K562 (cell line): ENCODE results near the gene GNAZ. TPM values are rescaled to one million over a fixed set of nuclear protein-coding genes. Genes with fewer than 3 reads are reported as not detected.

Source experiments
- ARHGAP35 ChIP-seq: fragments of 450-650 bp; IDR thresholded peaks from 2 replicates; pipeline ENCODE4 v1.6.1; 2018; ENCODE audit not compliant: partially characterized antibody
- ARNT ChIP-seq, 2 experiments: fragments of 450-650 bp; IDR thresholded peaks; 2 replicates each; pipeline ENCODE4 v1.6.1; 2016; ENCODE audit warnings: mild to moderate bottlenecking in 1 of 2
- CBX1 ChIP-seq: sonication (generic); IDR thresholded peaks from 2 replicates; pipeline ENCODE4 v1.6.1; 2016; ENCODE audit warnings: antibody characterized with exemption, low read depth, mild to moderate bottlenecking
- COPS2 ChIP-seq: fragments of 450-650 bp; conservative IDR thresholded peaks from 2 replicates; pipeline ENCODE4 v1.6.1; 2016; ENCODE audit warnings: mild to moderate bottlenecking, moderate library complexity
- JUN ChIP-seq, 2 experiments: sonication (generic) in 1 of 2; formaldehyde crosslinking in 1 of 2; IDR thresholded peaks; 2 replicates each; pipeline versions ENCODE4 v1.6.1 to v1.8.0; 2012 to 2022; ENCODE audit warnings: borderline replicate concordance in 2 of 2, mild to moderate bottlenecking in 2 of 2, improper control_type of control experiment in 1 of 2, low read depth in 1 of 2, low read length in 1 of 2, missing genetic modification reagents in 1 of 2
- MEF2D ChIP-seq: conservative IDR thresholded peaks from 2 replicates; pipeline ENCODE4 v1.6.1; 2016; ENCODE audit warnings: low read depth, missing genetic modification characterization, missing compliant biosample characterization
- NR1H2 ChIP-seq: sonication (generic); formaldehyde crosslinking; IDR thresholded peaks from 2 replicates; pipeline ENCODE4 v1.4.0; 2020; ENCODE audit warnings: mild to moderate bottlenecking, missing genetic modification reagents
- RBM15 ChIP-seq: fragments of 200-400 bp; formaldehyde crosslinking; IDR thresholded peaks from 2 replicates; pipeline ENCODE4 v1.6.1; 2018; ENCODE audit warnings: mild to moderate bottlenecking, low read length, moderate library complexity; ENCODE audit not compliant: insufficient read depth
- RBM34 ChIP-seq: fragments of 200-400 bp; formaldehyde crosslinking; IDR thresholded peaks from 2 replicates; pipeline ENCODE4 v1.6.1; 2018; ENCODE audit warnings: low read length, borderline replicate concordance; ENCODE audit not compliant: insufficient read depth
- SRF ChIP-seq, 2 experiments: fragments of 250-450, 450-650 bp in 1 of 2; sonication (Bioruptor Pico) in 1 of 2; sonication (generic) in 1 of 2; formaldehyde crosslinking; IDR thresholded peaks; 2 replicates each; pipeline versions ENCODE4 v1.5.0 to v1.5.1; 2020 to 2022; ENCODE audit warnings: mild to moderate bottlenecking in 1 of 2, missing genetic modification reagents in 1 of 2
- ZKSCAN1 ChIP-seq: fragments of 150-350 bp; IDR thresholded peaks from 2 replicates; pipeline ENCODE4 v1.6.1; 2016; ENCODE audit warnings: low read depth, low read length
- ZNF354B ChIP-seq: fragments of 250-450 bp; sonication (Bioruptor Pico); IDR thresholded peaks from 2 replicates; pipeline ENCODE4 v1.4.0; 2020
- ZNF766 ChIP-seq: fragments of 200-800 bp; sonication (Bioruptor generic); conservative IDR thresholded peaks from 2 replicates; pipeline ENCODE4 v1.6.1; 2016; ENCODE audit warnings: missing genetic modification characterization, missing compliant biosample characterization
- polyA plus RNA-seq, 8 experiments: library from polyadenylated mRNA; depleted of rRNA in 4 of 8; stranded (reverse) in 5 of 8; unstranded in 3 of 8; fragments of >200 nt; fragmentation: Nextera tagmentation in 2 of 8; fragmentation: Illumina TruSeq in 1 of 8; extraction: Ambion mirVana in 2 of 8; extraction: Trizol in 1 of 8; gene quantifications; 2 replicates each; pipeline versions ENCODE4 v1.2.1 to v1.2.3, GENCODE V29; 2011 to 2014; ENCODE audit warnings: inconsistent platforms in 1 of 8, missing spikeins in 1 of 8
- total RNA-seq, 7 experiments: library from RNA; depleted of rRNA in 6 of 7; stranded (reverse); fragments of >200 nt in 6 of 7; fragmentation: Illumina TruSeq in 2 of 7; extraction: Trizol in 2 of 7; gene quantifications; 2 replicates each; pipeline versions ENCODE4 v1.2.1 to v1.2.3, GENCODE V29; 2011 to 2021; ENCODE audit warnings: low replicate concordance in 1 of 7
- TF ChIP-seq, protein P1 (sequence below): conservative IDR thresholded peaks from 2 replicates; pipeline ENCODE4 v1.6.1; 2011; ENCODE audit warnings: low read depth, mild to moderate bottlenecking, low read length; ENCODE audit not compliant: control insufficient read depth
- TF ChIP-seq, protein P2 (sequence below), 3 experiments: IDR thresholded peaks in 2 of 3; conservative IDR thresholded peaks in 1 of 3; 2 replicates each; pipeline ENCODE4 v1.5.1; 2011 to 2012; ENCODE audit warnings: low read length in 3 of 3, mild to moderate bottlenecking in 3 of 3, control low read depth in 2 of 3, improper control_type of control experiment in 1 of 3, inconsistent platforms in 1 of 3, low read depth in 1 of 3, mixed read lengths in 1 of 3, moderate library complexity in 1 of 3; ENCODE audit not compliant: insufficient read depth in 2 of 3
- TF ChIP-seq, protein P3 (sequence below), 2 experiments: fragments of 250-450 bp in 1 of 2; fragments of 450-650 bp in 1 of 2; sonication (Bioruptor Pico) in 1 of 2; IDR thresholded peaks; 2 replicates each; pipeline versions ENCODE4 v1.6.1 to v1.8.0; 2016 to 2021; ENCODE audit warnings: mild to moderate bottlenecking in 2 of 2, moderate library complexity in 2 of 2, missing compliant biosample characterization in 1 of 2, missing genetic modification characterization in 1 of 2
- TF ChIP-seq, protein P4 (sequence below): fragments of 250-450 bp; sonication (Bioruptor Pico); IDR thresholded peaks from 2 replicates; pipeline ENCODE4 v1.4.0; 2020; ENCODE audit warnings: mild to moderate bottlenecking, moderate library complexity

The GNAZ gene
- total and polyA plus RNA-seq, 9 of the 15 experiments (the other 6 are each of a cell fraction or from before 2014, with no cell fraction given) = 0.04 to 0.22 (median 0.13) TPM; not detected in 3

DNA sequence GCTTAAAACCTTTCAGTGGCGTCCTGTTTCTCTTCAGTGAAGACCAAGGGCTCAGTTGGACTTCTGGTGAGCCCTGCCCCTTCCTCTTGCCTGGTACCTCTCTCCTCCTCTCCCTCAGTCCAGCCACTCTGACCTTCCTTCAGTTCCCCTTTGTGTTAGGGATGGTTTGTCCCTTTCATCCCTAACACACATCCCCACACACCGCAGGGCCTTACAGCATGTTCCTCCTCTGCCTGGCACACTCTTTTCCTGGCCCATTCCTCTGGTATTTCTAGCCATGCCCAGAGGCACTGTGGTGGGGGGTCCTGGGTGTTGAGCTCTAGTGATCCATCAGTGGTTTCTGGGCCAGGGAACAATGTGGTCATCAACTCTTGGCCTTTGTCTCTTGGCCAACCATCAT is 21.4 kb downstream of the GNAZ start (continued):
- TF ChIP-seq SRF (CRISPR knock-in tag; IDR thresholded peaks at IDR 0.05) (no peak), RBM15 (no peak), ZKSCAN1 (no peak), ARNT (IDR thresholded peaks at IDR 0.05) (no peak), NR1H2 (CRISPR knock-in tag) (no peak), ZNF766 (CRISPR knock-in tag) (no peak), COPS2 (no peak), CBX1 (no peak), ZNF354B (CRISPR knock-in tag) (no peak), JUN (IDR thresholded peaks at IDR 0.05; ENCODE audit: borderline replicate concordance, low read depth, low read length) (no peak), JUN (CRISPR knock-in tag; IDR thresholded peaks at IDR 0.05; ENCODE audit: borderline replicate concordance) (no peak), MEF2D (no peak), RBM34 (no peak), ARHGAP35 (peak; percentile 62)
- TF ChIP-seq, protein P1, sequence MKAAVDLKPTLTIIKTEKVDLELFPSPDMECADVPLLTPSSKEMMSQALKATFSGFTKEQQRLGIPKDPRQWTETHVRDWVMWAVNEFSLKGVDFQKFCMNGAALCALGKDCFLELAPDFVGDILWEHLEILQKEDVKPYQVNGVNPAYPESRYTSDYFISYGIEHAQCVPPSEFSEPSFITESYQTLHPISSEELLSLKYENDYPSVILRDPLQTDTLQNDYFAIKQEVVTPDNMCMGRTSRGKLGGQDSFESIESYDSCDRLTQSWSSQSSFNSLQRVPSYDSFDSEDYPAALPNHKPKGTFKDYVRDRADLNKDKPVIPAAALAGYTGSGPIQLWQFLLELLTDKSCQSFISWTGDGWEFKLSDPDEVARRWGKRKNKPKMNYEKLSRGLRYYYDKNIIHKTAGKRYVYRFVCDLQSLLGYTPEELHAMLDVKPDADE = 0 out of 2 replicates have a peak, but pooled peaks have one; percentile 1
- TF ChIP-seq, protein P2, sequence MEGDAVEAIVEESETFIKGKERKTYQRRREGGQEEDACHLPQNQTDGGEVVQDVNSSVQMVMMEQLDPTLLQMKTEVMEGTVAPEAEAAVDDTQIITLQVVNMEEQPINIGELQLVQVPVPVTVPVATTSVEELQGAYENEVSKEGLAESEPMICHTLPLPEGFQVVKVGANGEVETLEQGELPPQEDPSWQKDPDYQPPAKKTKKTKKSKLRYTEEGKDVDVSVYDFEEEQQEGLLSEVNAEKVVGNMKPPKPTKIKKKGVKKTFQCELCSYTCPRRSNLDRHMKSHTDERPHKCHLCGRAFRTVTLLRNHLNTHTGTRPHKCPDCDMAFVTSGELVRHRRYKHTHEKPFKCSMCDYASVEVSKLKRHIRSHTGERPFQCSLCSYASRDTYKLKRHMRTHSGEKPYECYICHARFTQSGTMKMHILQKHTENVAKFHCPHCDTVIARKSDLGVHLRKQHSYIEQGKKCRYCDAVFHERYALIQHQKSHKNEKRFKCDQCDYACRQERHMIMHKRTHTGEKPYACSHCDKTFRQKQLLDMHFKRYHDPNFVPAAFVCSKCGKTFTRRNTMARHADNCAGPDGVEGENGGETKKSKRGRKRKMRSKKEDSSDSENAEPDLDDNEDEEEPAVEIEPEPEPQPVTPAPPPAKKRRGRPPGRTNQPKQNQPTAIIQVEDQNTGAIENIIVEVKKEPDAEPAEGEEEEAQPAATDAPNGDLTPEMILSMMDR (IDR thresholded peaks at IDR 0.05 in 2 of 3, conservative IDR thresholded peaks at IDR 0.05 in 1 of 3; ENCODE audit: insufficient read depth in 2 of 3, low read depth in 1 of 3, low read length in 3 of 3) = no peak
- TF ChIP-seq, protein P3, sequence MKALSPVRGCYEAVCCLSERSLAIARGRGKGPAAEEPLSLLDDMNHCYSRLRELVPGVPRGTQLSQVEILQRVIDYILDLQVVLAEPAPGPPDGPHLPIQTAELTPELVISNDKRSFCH (CRISPR knock-in tag; IDR thresholded peaks at IDR 0.05) = no peak
- TF ChIP-seq, protein P3 (tag; IDR thresholded peaks at IDR 0.05) = no peak
- TF ChIP-seq, protein P4, sequence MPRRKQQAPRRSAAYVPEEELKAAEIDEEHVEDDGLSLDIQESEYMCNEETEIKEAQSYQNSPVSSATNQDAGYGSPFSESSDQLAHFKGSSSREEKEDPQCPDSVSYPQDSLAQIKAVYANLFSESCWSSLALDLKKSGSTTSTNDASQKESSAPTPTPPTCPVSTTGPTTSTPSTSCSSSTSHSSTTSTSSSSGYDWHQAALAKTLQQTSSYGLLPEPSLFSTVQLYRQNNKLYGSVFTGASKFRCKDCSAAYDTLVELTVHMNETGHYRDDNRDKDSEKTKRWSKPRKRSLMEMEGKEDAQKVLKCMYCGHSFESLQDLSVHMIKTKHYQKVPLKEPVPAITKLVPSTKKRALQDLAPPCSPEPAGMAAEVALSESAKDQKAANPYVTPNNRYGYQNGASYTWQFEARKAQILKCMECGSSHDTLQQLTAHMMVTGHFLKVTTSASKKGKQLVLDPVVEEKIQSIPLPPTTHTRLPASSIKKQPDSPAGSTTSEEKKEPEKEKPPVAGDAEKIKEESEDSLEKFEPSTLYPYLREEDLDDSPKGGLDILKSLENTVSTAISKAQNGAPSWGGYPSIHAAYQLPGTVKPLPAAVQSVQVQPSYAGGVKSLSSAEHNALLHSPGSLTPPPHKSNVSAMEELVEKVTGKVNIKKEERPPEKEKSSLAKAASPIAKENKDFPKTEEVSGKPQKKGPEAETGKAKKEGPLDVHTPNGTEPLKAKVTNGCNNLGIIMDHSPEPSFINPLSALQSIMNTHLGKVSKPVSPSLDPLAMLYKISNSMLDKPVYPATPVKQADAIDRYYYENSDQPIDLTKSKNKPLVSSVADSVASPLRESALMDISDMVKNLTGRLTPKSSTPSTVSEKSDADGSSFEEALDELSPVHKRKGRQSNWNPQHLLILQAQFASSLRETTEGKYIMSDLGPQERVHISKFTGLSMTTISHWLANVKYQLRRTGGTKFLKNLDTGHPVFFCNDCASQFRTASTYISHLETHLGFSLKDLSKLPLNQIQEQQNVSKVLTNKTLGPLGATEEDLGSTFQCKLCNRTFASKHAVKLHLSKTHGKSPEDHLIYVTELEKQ = no peak
- TF ChIP-seq, all 486 proteins: peak for 11
